GM18505 (cell line): ENCODE results near the gene UIMC1.

Experiments
- ATAC-seq: cut with Tn5 transposase; IDR thresholded peaks from one replicate; pipeline ENCODE4 v1.9.1; 2021; ENCODE audit not compliant: unreplicated experiment
- POLR2A ChIP-seq: IDR thresholded peaks from 4 replicates; pipeline ENCODE4 v1.6.1; 2011; ENCODE audit warnings: borderline replicate concordance; ENCODE audit not compliant: insufficient read depth, insufficient read length; ENCODE audit errors: extremely low read depth

Gene UIMC1

GRCh38 chr5:176956756-176957155, 49.8 kb downstream of the UIMC1 start:
- TF ChIP-seq POLR2A = no peak
- no peak for ATAC-seq

- ATAC-seq = no peak
- TF ChIP-seq POLR2A = no peak
Measured at GRCh38 chr5:176955895-176956294, 50.7 kb downstream of the UIMC1 start.

GRCh38 chr5:176954050-176954449, 52.5 kb downstream of the UIMC1 start:
- no peak for ATAC-seq
- no peak for TF ChIP-seq POLR2A

- TF ChIP-seq POLR2A = no peak
- no peak for ATAC-seq
Measured at GRCh38 chr5:176952531-176953193, 53.9 kb downstream of the UIMC1 start.

- ATAC-seq = no peak
- TF ChIP-seq POLR2A = no peak
Measured at GRCh38 chr5:176948458-176948857, 58.1 kb downstream of the UIMC1 start.

GRCh38 chr5:176947847-176948246, 58.7 kb downstream of the UIMC1 start:
- no peak for TF ChIP-seq POLR2A
- no peak for ATAC-seq

- no peak for ATAC-seq
Measured at GRCh38 chr5:176944268-176944667, 62.3 kb downstream of the UIMC1 start.

GRCh38 chr5:176943816-176944215, 62.8 kb downstream of the UIMC1 start:
- TF ChIP-seq POLR2A = no peak
- no peak for ATAC-seq

More at GRCh38 chr5:176944268-176944667, 62.3 kb downstream of the UIMC1 start:
- TF ChIP-seq POLR2A = no peak

GRCh38 chr5:176941951-176942350, 64.6 kb downstream of the UIMC1 start:
- no peak for ATAC-seq
- no peak for TF ChIP-seq POLR2A

GRCh38 chr5:176938472-176938871, 68.1 kb downstream of the UIMC1 start:
- no peak for TF ChIP-seq POLR2A
- no peak for ATAC-seq

- no peak for ATAC-seq
- TF ChIP-seq POLR2A = no peak
Measured at GRCh38 chr5:176935017-176935416, 71.6 kb downstream of the UIMC1 start.

- TF ChIP-seq POLR2A = no peak
- ATAC-seq = no peak
Measured at GRCh38 chr5:176934309-176934930, 72.2 kb downstream of the UIMC1 start.

- no peak for ATAC-seq
- TF ChIP-seq POLR2A = no peak
Measured at GRCh38 chr5:176929654-176930053, 76.9 kb downstream of the UIMC1 start.

- ATAC-seq = no peak
- TF ChIP-seq POLR2A = no peak
Measured at GRCh38 chr5:176927562-176927961, 79.0 kb downstream of the UIMC1 start.
